HK-2 (cell line): ENCODE data around the gene ANKRD10.
A peak's percentile ranks its signal among the peaks of the same experiment; 100 is the strongest.

Experiments
- DNase-seq: peaks from one replicate; pipeline ENCODE4 v3.0.0-alpha.2; 2018; ENCODE audit not compliant: unreplicated experiment

The ANKRD10 gene

DNA sequence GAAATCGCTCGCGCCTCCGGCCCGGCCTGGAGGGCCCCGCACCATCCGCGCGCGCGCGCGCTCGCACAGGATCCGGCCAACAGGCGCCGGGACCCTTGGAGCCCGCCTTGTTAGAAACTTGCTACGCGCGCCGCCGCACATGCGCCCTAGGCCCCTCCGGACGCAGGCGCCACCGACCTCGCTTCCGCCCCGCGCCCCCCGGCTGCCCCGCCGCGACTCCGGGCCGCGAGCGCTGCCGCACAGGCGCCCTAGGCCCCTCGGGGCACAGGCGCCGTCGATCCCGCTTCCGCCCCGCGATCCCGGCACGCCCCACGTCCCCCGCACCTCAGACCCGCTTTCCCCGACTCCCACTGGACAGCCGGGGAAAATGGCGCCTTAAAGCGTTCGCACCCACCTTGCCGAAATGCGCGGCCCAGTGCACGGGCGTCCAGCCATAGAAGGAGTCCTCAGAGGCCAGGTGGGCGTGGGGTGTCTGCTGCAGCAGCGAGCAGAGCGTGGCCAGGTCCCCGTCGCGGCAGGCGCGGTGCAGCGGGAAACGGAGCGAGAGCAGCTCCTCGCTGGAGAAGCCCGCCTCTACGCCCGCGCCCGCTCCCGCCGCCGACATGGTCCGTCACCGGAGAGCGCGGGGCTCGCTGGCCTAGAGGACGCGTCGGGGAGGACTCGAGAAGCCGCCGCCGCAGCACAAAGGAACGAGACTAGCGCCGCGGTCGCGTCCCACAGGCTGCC is 375 bp downstream of the ANKRD10 start:
- peak; percentile 70 for DNase-seq

DNA sequence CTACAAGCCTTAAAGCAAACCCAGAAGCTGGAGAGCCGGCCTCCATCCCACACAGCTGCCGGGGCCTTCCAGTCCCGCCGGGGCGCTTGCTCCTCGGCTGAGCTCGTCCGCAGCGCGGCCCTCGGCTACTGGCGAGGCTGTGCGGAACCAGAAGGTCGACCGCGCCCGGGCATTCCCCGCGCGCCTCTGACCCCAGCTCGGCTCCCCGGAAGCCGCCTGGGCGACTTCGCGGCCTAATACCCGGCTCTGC is 863 bp downstream of the ANKRD10 start:
- no peak for DNase-seq

DNA sequence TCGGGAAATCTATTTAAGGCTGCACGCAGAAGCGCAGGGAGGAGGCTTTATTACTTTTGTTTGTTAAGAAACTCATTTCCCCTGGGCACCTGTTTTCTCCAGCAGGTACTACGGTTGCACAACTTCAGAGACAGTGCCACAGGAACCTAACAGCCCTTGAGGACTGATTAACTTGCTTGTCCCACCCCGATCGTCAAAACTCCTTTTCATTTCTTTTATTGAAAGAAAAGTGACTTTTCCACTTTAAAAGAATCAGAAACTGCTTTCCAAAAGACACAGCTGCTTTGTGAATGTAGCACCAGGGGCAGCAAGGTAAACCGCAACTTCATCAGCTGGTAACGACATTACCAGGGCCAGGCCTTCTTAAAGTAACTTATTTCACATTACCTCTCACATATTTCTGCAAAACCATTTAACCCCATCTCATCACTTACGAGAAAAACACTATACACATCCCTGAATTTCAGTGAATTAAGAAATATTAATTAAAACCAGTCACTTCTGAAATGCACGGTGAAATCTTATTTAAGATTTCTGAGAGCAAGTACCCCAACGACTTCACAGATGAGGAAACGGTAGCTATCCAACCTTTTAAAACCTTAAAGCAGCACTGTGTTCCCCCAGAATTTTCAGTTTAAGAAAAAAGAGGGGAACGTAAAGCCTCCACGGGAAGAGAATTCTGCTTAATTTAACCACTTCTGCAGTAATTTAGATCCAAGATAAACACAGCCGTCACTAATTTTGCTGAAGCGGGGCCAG is 1.4 kb downstream of the ANKRD10 start:
- no peak for DNase-seq

DNA sequence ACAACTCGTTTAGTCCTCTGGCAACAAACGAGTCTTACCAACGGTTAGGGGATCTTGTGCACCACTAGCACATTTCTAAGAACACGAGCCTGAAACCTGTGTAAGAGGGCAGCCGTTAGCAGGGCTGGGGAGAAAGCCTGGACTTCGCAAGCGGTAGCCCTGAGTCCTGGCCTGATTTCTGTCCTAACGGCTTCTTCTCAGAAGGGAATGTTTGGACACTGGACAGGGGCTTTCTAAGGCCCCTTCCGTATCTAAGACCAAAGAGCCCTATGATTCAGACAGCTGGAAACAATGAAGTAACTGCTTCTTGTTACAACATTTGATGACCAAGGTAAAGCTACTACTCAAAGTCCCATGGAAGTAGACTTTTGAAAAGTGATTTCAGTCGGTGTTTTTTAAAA is 2.2 kb downstream of the ANKRD10 start:
- no peak for DNase-seq

DNA sequence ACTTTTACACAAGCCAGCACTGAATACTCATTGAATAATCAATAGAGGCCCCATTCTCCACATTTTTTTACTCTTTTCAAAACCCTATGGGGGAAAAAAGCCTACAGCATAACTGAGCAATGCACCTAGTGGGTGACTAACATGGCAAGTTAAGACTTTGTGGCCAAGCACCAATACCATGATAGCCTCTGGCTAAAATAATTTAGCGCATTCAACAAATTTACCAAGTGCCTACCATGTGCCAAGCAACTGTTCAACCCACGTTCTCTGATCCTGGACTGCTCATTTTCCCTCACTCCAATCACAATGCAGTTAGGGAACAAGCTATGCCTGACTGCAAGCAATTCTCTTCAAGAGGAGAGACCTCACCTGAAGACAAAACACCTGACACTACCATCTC is 3.0 kb downstream of the ANKRD10 start:
- DNase-seq, result no peak

DNA sequence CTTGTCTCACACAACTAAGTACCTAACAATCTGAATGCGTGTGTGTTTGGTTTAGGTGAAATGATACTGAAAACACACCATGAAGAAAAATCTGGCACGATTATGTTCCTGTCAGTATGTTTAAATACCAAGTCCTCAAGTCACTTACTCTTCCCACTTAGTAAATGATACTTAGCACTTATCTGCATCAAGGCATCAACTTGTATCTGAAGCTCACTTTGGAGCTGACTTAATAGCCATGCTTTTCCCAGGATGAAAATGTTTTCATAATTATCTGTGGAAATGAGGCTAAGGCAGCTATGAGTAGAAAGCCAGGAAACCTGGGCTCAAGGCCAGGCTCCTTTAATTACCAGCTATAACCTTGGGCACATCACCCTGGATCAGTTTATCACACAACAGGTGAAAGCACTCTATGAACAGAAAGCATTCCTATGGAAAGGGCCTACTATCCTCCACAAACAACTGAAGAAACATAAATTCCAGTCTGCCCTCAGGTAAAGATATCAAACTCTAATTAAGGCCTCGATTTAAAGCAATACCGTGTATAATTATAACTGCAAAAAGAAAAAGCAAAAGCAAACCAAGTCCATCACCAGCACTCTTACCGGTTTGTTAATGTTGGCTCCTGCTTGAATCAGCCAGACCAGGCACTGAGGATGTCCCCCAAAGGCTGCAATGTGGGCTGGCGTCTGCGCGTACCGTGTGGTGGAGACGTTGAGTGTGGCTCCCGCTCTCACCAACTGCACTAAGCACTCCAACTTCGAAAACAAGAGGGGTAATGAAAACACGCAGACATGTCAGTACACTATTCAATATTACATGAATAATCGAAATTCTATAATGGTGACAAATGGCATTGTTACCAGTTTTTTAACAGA is 4.6 kb downstream of the ANKRD10 start:
- DNase-seq, result no peak

DNA sequence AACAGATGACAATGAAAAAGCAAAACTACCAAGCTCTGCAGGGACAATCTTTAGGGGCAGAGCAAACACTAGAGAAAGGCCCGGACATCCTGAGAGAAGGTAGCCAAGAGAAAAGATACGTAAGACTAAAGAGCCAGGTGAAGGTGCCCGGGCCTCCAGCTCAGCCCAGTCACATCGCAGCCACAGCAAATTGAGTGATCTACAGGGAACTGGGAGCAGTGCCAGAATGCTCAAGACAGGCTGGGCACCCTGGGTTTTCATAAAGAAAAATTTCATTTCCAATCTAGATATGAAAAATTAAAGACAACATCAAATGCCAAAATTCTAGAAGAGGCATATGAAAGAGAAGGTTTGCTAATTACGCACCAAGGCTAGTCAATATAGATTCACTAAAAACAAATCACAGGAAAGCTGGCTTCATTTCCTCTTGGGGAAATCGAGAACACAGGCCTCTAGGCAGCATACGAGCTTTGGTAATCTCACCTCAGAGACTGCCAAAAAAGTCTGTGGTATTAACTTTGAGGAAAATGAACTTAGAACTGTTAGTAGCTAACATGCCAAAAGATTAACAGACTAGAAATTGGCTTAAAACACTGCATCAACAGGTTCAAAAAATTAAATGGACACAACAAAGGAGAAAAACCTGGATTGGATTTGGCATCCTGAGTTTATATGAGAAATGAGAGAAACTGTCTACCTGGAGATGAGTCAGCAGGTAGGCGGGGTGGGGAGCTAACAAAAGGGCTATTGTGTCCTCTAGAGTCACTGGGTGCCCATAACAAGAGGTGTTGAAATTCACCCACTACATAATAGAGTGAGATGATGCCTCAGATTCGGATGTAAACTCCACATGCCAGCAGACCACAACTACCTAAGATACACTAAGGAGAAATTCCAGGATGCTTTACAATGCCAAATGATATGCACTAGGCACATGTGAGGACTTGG is 6.6 kb downstream of the ANKRD10 start:
- no peak for DNase-seq

DNA sequence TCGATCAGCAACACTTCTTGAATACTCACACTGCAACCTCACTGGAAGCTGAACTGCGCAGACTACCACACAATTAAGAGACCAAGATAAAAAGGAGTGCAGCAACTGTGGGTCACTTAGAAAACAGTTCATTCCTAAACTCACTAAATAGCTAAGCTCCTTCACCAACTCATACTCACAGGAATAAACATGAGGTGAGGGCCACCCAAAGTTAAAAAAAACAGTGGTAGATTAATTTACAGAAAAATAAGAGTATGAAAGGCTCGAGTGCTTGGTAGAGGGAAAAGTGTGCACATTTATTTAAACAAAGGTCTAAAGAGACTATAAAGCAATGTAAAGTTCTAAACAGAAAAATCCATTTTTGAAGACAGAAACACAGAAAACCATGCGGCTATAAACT is 7.6 kb downstream of the ANKRD10 start:
- DNase-seq, result no peak

DNA sequence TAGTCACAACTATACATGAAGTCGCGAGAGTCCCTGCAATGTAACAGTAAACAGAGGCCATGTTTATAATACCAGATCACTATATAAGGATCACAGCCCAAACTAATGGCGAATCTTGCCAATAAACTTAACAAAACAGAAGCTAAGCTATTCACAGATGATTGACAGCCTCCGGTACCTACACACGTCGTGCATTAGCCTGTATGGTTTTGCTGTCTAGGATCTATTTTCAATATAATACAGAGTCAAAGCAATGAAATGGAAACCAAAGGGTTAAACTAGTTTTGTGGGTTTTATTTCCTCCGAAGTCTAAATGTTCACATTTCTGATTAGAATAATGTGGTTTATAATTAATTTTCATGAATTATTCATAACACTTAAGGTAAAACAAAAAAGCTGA is 10.1 kb downstream of the ANKRD10 start:
- no peak for DNase-seq

DNA sequence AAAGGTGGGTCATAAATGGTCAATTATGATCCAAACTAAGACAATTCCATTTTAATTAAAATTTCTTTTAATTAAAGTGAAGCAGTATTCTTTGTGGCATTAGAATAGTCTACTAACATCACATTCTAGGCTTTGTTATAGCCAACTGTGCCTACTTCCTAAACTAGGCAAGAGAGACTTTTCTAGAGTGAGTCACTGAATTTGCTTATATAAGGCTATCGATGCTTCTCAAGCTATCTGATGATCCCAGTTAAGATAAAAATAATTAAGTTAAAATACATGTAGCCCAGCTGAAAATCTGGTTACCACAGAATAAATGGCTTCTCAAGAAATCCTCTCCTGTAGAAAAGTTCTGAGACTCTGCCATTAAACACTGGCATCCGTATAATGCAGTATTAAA is 12.5 kb downstream of the ANKRD10 start:
- no peak for DNase-seq

DNA sequence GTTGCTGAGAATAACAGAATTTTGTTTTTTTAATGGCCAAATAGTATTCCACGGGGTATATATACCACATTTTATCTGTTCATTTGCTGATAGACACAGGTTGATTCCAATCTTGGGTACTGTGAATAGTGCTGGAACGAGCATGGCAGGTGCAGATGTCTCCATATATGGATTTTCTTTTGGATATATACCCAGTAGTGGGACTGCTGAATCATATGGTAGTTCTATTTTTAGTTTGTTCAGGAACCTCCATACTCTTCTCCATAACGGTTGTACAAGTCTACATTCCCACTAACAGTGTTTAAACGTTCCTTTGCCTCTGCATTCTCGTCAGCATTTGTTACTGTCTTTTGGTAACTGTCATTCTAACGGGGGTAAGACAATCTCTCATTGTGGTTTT is 17.3 kb downstream of the ANKRD10 start:
- DNase-seq, result no peak

DNA sequence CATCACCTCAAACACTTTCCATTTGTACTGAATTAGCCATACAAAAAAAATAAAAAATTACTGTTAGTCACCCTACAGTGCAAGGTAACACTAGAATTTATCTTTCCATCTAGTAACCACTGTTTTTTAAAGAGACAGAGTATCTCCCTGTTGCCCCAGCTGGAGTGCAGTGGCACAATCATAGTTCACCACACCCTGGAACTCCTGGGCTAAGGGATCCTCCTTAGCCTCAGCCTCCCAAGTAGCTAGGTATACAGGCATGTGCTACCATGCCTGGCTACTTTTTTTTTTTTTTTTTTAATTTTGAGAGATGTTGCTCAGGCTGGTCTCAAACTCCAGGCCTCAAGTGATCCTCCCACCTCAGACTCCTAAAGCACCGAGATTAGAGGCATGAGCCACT is 17.9 kb downstream of the ANKRD10 start:
- DNase-seq, result no peak

DNA sequence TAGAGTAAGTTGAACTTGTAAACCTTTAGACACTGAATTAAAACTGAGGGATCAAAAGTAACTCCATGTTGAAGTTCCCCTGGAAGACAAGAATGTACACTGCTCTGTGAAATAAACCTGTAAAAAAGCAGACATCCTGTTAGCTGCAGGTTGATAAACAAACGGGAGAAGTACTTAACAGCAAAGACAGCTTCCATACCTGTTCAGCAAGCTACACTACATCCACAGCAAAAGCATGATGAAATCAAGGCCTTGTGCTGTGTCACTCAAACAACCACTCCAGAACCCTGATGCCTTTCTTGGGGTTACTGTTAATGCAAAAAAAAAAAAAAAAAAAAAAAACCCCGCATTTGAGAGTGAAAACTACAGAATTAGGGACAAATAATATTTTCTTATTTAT is 20.8 kb downstream of the ANKRD10 start:
- no peak for DNase-seq

DNA sequence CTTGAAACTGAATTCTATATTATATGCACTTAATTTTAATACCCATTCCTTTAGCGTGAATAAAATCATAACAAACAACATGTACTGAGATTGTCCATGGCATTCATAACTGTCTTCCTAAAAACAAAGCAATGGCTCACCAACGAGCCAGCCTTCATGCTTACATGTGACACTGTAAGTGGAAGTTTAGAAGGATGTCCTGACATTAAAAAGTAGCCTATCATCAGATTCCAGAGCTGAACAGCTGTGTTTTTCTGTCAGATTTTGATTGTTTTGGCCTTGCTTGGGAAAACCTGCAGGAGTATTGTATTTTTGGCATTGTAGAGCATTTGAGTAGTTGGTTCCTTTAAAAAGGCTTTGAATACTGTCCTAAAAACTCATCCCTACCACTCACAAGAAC is 21.3 kb downstream of the ANKRD10 start:
- DNase-seq, result no peak

DNA sequence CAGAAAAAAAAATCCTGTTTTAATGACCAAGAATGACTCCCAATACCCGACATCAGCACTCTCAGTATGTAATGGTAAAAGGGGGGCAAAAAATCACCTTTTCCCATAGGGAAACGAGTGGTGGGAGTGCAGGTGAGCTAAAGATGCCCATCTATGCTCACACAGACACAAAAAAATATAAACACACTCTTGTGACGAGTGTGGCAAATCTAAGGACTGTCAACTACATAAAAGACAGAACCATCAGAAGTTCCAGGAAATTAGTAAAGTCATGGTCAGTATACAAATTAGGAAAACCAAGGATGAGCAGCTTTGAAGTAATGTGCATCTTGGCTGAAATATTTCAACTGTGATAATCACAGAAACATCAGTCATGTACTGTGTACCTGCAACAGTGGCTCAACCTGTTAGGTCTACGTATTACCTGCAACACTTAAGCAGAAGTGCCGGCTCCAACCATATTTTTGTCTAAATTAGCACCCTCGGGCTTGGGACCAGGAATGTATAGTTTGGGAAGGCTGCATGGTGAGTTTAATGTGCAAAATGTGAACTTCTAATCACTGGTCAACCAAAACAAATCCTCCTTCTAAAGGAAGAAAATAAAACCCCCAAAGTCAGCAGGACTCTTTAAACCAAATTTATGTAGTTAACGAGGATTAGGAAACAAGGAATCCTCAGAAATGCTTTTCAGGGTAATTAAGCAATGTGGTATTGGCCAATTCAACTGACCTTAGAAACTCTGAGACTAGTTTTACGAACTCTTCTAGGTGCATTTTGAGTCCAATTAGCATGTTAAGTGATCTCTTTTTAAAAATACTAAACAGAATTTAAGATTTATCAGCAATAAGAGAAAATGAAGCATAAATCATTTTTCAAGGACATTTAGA is 24.3 kb downstream of the ANKRD10 start:
- no peak for DNase-seq

DNA sequence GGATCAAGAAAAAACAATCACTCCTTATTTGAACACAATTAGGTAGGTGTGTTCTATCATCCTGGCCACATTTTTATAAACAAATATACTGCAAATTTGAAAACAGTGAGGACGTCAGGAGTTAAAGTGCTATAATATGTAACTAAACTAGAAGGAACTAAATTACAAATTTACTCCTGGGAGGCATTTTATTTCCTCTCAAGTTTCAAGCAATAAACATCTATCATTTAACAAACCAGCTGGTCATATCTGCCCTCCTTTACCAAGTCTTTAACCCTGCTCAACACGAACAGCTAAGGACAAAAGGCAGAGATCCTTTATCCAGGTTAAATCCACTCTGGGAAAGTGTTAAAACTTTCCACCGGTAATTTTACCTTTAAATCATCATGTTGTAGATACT is 26.5 kb downstream of the ANKRD10 start:
- DNase-seq, result no peak

DNA sequence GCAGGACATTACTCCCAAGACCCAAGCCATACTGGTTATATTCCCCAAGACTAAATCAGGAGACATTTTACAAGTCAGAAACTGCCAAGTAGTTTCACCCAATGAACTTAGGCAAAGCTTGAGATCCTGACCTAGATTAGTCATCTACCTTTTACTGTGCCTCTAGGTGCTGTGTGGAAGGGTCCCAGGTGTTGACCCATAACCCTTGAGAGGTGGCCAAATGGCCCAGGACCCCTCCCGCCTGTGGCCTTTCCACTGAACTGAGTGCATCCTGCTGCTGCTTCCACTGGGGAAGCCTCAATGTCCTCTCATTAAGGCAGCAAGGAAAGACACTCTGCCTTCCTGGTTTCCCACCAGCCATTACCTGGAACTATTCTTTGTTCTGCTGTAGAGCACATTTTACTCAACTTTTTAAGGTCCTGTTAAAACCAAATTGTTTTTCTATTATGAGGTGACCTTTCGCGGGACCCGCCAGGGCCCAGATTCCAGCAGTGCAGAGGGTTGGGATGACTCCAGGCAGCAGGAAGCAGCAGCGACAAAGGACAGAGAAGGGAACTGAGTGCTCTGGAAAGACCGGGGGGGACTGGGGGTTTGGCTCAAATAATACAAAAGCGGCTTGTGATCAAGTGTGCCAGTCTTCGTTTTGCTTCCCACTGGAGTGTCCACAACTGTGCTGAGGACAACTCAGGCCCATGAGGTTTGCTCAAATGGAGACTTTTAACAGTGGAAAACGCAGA is 27.1 kb downstream of the ANKRD10 start:
- DNase-seq, result no peak

DNA sequence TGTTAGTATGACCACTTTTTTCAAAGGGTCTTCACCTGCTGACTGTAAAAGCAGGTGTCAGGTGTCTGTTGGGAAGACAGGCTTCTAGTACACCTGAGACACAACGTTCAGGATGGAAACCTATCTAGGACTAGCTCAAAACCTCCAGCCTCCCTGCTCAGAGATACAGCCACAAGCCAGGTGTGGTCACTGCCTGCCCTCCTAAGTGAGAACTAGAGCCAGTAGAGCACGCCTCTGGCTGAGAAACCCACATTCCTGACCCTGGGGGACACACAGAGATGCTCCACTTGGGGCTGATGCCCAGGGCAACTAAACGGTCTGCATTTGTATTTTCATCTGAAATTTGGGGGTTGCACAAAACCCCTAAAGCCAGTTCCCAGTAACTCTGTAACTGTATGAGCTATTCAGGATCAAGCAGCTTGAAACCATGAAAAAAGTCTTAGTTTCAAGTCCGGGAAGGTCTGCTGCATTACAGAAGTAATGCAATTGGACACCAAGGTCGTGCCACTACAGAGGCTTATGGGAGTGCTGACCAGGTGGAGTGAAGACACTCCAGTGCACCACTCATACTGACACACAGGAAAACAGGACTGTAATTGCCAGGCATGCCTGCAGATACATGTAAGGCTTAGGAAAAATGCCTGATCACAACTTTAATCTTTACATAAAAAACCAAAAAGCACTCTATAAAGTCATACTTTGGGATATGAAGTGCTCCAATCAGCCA is 27.8 kb downstream of the ANKRD10 start:
- peak; percentile 14 for DNase-seq
